HepG2 (cell line): Measurements from ENCODE around the gene SLIRP.
"Not testable (repeated sequence)": the region's sequence is repeated elsewhere in the genome, so short reads cannot be mapped to it uniquely, and the experiment has no call there.

Experiments used
- GATAD2A ChIP-seq: IDR thresholded peaks from 2 replicates; pipeline ENCODE4 v1.6.1; 2016
- NFIC ChIP-seq: IDR thresholded peaks from 2 replicates; pipeline ENCODE4 v1.6.1; 2012; ENCODE audit warnings: mild to moderate bottlenecking, low read length, inconsistent platforms
- POLR2AphosphoS5 ChIP-seq: IDR thresholded peaks from 2 replicates; pipeline ENCODE4 v1.6.1; 2012; ENCODE audit warnings: low read depth, low read length
- ZFX ChIP-seq: sonication (generic); formaldehyde crosslinking; IDR thresholded peaks from 2 replicates; pipeline ENCODE4 v1.4.0; 2020; ENCODE audit warnings: mild to moderate bottlenecking, low read depth, missing genetic modification reagents, moderate library complexity
- ZNF552 ChIP-seq: sonication (generic); formaldehyde crosslinking; IDR thresholded peaks from 2 replicates; pipeline ENCODE4 v1.9.0; 2022; ENCODE audit warnings: missing genetic modification reagents, mild to moderate bottlenecking, borderline replicate concordance

GRCh38 chr14:77661562-77661961 is 46.3 kb upstream of the SLIRP start:
- TF ChIP-seq ZNF552 (CRISPR knock-in tag); GATAD2A; NFIC; POLR2AphosphoS5; ZFX (CRISPR knock-in tag): not testable (repeated sequence)
